ENCODE results near the gene SNRPD3.

- peak; percentile 75 for TF ChIP-seq POLR2A (IDR thresholded peaks at IDR 0.05; ENCODE audit: low read depth)
- no peak for TF ChIP-seq CTCF (IDR thresholded peaks at IDR 0.05)
These were observed 1.3 kb upstream of the SNRPD3 start, which contains the start of gene GUCD1 for GRCh38 chr22:24554313-24555164.
